BLaER1 treated with 17β-estradiol and CSF1 and Interleukin-3, amounts not matched to agents 10 nM and 100 nM (cell line): ENCODE measurements around the gene ORM2.

Experiments
- H3K27ac ChIP-seq, 11 experiments: shearing (Covaris generic); formaldehyde crosslinking; 2 replicates each; pipeline ENCODE4 v1.8.1; 2022
- H3K27me3 ChIP-seq, 11 experiments: shearing (Covaris generic); formaldehyde crosslinking; 2 replicates each; pipeline ENCODE4 v1.8.1; 2022
- H3K36me3 ChIP-seq, 11 experiments: shearing (Covaris generic); formaldehyde crosslinking; 2 replicates each; pipeline ENCODE4 v1.8.1; 2022
- H3K4me1 ChIP-seq, 10 experiments: shearing (Covaris generic); formaldehyde crosslinking; 2 replicates each; pipeline ENCODE4 v1.8.1; 2022
- H3K4me2 ChIP-seq, 11 experiments: shearing (Covaris generic); formaldehyde crosslinking; 2 replicates each; pipeline ENCODE4 v1.8.1; 2022
- H3K4me3 ChIP-seq, 10 experiments: shearing (Covaris generic); formaldehyde crosslinking; 2 replicates each; pipeline ENCODE4 v1.8.1; 2022
- H3K9ac ChIP-seq, 11 experiments: shearing (Covaris generic); formaldehyde crosslinking; 2 replicates each; pipeline ENCODE4 v1.8.1; 2022
- H3K9me3 ChIP-seq, 11 experiments: shearing (Covaris generic); formaldehyde crosslinking; replicated peaks in 1 of 11; 2 replicates each; pipeline ENCODE4 v1.8.1; 2022
- H4K20me1 ChIP-seq, 11 experiments: shearing (Covaris generic); formaldehyde crosslinking; 2 replicates each; pipeline ENCODE4 v1.8.1; 2022
- Cebpa-rat ChIP-seq, 11 experiments: shearing (Covaris generic); IDR thresholded peaks; 2 replicates each; pipeline ENCODE4 v1.8.1; 2022

Gene ORM2

GRCh38 chr9:114350636-114351401 lies 21.1 kb downstream of the ORM2 start:
- Histone ChIP-seq H3K4me2 (peak overlapping the region; percentile 62 to 96 (median 84)), H3K4me3 (no peak overlapping the region; a peak in 1 of 20 replicates), H3K27ac (peak overlapping the region; percentile 20 to 92 (median 79); a peak in 19 of 22 replicates), H3K9me3 (no peaks in the 10 kb centered on the region), H3K27me3 (no peaks in the 10 kb centered on the region), H3K36me3 (peaks cover 93 to 96% (median 94%) of the 10 kb centered on the region in 11 experiments), H3K9ac (peak overlapping the region in 9 of 11 experiments; percentile 36 to 79 (median 65); a peak in 11 of 22 replicates), H4K20me1 (peaks cover 0 to 37% (median 22%) of the 10 kb centered on the region in 11 experiments; a peak in 14 of 22 replicates), H3K4me1 (peaks cover 30 to 77% (median 64%) of the 10 kb centered on the region in 10 experiments)
- TF ChIP-seq Cebpa-rat (IDR thresholded peaks at IDR 0.05): no peak

DNA sequence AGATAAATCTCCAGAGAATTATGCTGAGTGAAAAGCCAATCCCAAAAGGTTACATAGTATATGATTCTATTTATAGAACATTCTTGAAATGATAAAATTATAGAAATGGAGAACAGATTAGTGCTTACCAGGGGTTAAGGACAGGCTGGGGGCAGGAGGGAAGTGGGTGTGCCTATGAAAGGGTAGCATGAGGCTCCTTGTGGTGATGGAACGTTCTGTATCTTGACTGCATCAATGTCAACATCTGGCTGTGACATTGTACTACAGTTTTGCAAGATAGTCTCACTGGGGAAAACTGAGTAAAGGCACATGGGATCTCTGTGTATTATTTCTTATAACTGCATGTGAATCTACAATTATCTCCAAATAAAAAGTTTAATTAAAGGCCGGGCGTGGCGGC lies 22.3 kb downstream of the ORM2 start:
- peaks cover 93 to 96% (median 94%) of the 10 kb centered on the region in 11 experiments for H3K36me3 ChIP-seq
- TF ChIP-seq Cebpa-rat (IDR thresholded peaks at IDR 0.05): no peak
- H3K4me1 ChIP-seq: peaks cover 30 to 80% (median 66%) of the 10 kb centered on the region in 10 experiments
- H4K20me1 ChIP-seq: peaks cover 0 to 43% (median 25%) of the 10 kb centered on the region in 11 experiments; a peak in 14 of 22 replicates
- H3K27ac ChIP-seq: peak overlapping the region in 6 of 11 experiments; percentile 22 to 92 (median 56); a peak in 10 of 22 replicates
- H3K27me3 ChIP-seq: no peaks in the 10 kb centered on the region
- peak overlapping the region in 3 of 11 experiments; percentile 14 to 28 (median 18); a peak in 1 of 22 replicates for H3K9ac ChIP-seq
- no peaks in the 10 kb centered on the region for H3K9me3 ChIP-seq
- peak overlapping the region in 10 of 11 experiments; percentile 14 to 88 (median 32); a peak in 13 of 22 replicates for H3K4me2 ChIP-seq
- no peak overlapping the region for H3K4me3 ChIP-seq

DNA sequence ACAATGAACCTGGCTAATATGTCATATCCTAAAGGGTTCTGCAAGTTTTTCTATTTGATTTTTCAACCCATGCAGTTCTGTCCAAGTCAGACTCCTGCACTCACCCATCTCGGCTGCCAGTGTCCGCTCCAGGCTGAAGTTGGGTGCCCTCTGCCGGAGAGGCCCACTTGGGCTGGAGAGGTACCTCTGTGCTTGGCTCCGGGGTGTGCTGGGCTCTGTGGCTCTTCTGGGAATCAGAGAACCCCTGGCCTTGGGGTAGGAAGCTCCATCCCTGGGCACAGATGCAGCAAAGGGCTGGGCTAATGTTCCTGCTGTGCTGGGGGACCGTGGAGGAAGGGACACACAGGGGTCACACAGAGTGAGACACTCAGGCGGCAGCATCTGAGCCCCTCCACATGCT lies 26.2 kb downstream of the ORM2 start:
- H3K4me2 ChIP-seq: no peak overlapping the region
- peaks cover 0 to 36% (median 12%) of the 10 kb centered on the region in 11 experiments; a peak in 8 of 22 replicates for H4K20me1 ChIP-seq
- 0 out of 22 replicates have a peak overlapping the region, but pooled peaks of 2 of the 11 experiments have one; percentile 2 to 19 for H3K9ac ChIP-seq
- no peak overlapping the region for H3K4me3 ChIP-seq
- H3K9me3 ChIP-seq: no peaks in the 10 kb centered on the region
- H3K36me3 ChIP-seq: peaks cover 98 to 100% (median 99%) of the 10 kb centered on the region in 11 experiments
- no peak for TF ChIP-seq Cebpa-rat (IDR thresholded peaks at IDR 0.05)
- peaks cover 0 to 75% (median 46%) of the 10 kb centered on the region in 10 experiments; a peak in 19 of 20 replicates for H3K4me1 ChIP-seq
- H3K27me3 ChIP-seq: no peaks in the 10 kb centered on the region
- H3K27ac ChIP-seq: peak overlapping the region in 4 of 11 experiments; percentile 15 to 57 (median 28); a peak in 6 of 22 replicates

DNA sequence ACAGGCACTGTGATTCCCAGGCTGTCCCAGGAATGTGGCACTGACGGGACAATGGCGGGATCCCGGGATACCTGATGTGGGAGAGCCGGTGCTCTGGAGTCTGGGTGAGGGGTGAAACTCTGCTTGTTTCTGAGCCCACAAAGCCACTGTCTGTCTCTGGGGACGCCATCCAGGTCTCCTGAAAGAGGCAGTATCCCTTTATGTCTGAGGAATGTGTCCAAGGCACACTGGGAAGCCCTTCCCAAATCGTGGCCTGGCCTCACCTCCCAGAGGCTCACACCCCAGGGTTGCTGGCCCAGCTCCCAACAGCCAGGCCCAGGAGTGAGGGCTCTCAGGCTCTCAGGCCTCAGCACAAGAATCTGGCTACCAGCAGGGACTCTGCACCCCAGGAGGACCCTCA lies 27.1 kb downstream of the ORM2 start:
- H3K4me1 ChIP-seq: peaks cover 3 to 73% (median 45%) of the 10 kb centered on the region in 10 experiments
- peak overlapping the region in 9 of 11 experiments; percentile 2 to 50 (median 25); a peak in 7 of 22 replicates for H3K9ac ChIP-seq
- H4K20me1 ChIP-seq: peaks cover 0 to 36% (median 12%) of the 10 kb centered on the region in 11 experiments; a peak in 8 of 22 replicates
- no peak overlapping the region for H3K4me2 ChIP-seq
- peaks cover 98 to 100% (median 99%) of the 10 kb centered on the region in 11 experiments for H3K36me3 ChIP-seq
- H3K27me3 ChIP-seq: no peaks in the 10 kb centered on the region
- no peak for TF ChIP-seq Cebpa-rat (IDR thresholded peaks at IDR 0.05)
- H3K9me3 ChIP-seq: no peaks in the 10 kb centered on the region
- H3K27ac ChIP-seq: peak overlapping the region in 9 of 11 experiments; percentile 9 to 61 (median 43); a peak in 12 of 22 replicates
- H3K4me3 ChIP-seq: no peak overlapping the region

DNA sequence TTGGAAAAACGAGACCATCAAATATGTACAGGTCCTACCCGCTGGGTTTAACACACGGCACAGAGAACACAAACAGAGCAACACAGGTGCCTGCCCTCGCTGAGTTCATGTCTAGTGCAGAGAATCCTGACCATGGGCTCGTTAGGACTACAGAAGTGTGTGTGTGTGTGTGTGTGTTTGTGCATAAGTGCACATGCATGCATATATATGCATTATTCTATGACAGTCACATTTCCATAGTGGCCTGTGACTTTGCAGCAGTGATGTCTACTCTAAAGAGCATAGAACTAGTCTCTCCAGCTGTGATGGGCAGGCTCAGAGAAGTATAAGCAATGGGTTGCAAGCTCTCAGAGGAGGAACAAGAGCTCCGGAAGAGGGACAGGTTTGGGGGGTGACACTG lies 27.7 kb downstream of the ORM2 start:
- H3K9ac ChIP-seq: peak overlapping the region in 6 of 11 experiments; percentile 21 to 50 (median 44); a peak in 4 of 22 replicates
- peaks cover 0 to 36% (median 12%) of the 10 kb centered on the region in 11 experiments; a peak in 8 of 22 replicates for H4K20me1 ChIP-seq
- H3K36me3 ChIP-seq: peaks cover 98 to 100% (median 99%) of the 10 kb centered on the region in 11 experiments
- TF ChIP-seq Cebpa-rat (IDR thresholded peaks at IDR 0.05): no peak
- no peaks in the 10 kb centered on the region for H3K9me3 ChIP-seq
- peaks cover 8 to 73% (median 45%) of the 10 kb centered on the region in 10 experiments for H3K4me1 ChIP-seq
- no peaks in the 10 kb centered on the region for H3K27me3 ChIP-seq
- H3K4me2 ChIP-seq: no peak overlapping the region
- H3K27ac ChIP-seq: peak overlapping the region in 8 of 11 experiments; percentile 9 to 61 (median 49); a peak in 10 of 22 replicates
- H3K4me3 ChIP-seq: no peak overlapping the region

DNA sequence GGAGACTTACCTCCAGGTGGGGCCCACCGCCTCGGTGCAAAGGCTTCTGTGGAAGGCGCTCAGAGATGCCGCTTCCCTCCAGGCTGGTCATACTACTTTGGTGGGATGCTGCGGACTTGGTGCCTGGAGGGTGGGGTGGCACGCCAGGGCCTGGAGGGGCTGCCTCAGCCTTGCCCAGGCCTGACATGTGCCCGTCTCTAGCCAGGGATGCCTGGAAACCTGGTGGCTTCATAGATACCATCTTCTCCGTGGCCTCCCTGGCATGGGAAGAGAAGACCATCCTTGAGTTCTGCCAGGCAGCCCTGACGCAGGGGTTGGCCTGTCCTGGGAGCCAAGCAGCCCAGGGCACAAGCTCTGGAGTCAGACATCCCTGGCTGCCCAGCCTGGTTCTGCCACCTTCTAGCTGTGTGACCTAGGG lies 28.3 kb downstream of the ORM2 start:
- Histone ChIP-seq H3K9me3 (no peaks in the 10 kb centered on the region), H3K4me2 (peak overlapping the region in 1 of 11 experiments; percentile 38; a peak in 2 of 22 replicates), H3K9ac (peak overlapping the region in 6 of 11 experiments; percentile 4 to 40 (median 14); a peak in 5 of 22 replicates), H3K4me1 (peaks cover 14 to 73% (median 45%) of the 10 kb centered on the region in 10 experiments), H3K27me3 (no peaks in the 10 kb centered on the region), H3K36me3 (peaks cover 98 to 100% (median 99%) of the 10 kb centered on the region in 11 experiments), H3K4me3 (no peak overlapping the region), H3K27ac (peak overlapping the region in 9 of 11 experiments; percentile 3 to 53 (median 28); a peak in 9 of 22 replicates), H4K20me1 (peaks cover 0 to 36% (median 12%) of the 10 kb centered on the region in 11 experiments; a peak in 8 of 22 replicates)
- no peak for TF ChIP-seq Cebpa-rat (IDR thresholded peaks at IDR 0.05)

DNA sequence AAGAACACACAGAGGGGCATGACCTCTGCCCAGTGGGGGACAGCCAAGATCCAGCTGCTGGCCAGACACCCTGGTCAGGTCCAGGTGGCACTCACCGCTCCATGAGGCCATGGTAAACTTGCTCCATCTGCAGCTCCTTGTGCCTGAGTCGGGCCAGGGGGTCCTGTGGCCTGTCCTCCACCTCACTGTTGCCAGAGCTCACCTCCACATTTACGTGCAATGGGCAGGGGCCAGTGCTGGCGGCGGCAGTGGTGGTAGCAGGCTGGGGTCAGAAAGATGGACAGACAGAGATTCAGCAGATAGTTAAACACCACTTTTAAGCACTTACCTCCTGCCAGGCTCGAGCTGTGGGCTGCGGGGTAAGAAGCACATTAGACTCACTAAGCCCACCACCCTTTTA lies 30.1 kb downstream of the ORM2 start:
- TF ChIP-seq Cebpa-rat (IDR thresholded peaks at IDR 0.05): no peak
- Histone ChIP-seq H3K4me2 (no peak overlapping the region), H3K4me3 (no peak overlapping the region), H3K9me3 (peaks cover 0 to 1% (median 0%) of the 10 kb centered on the region in 11 experiments; a peak in 8 of 22 replicates), H3K27me3 (no peaks in the 10 kb centered on the region), H3K9ac (peak overlapping the region in 1 of 11 experiments; percentile 23; a peak in 1 of 22 replicates), H3K4me1 (peaks cover 33 to 77% (median 55%) of the 10 kb centered on the region in 10 experiments), H3K36me3 (peaks cover 94 to 100% (median 96%) of the 10 kb centered on the region in 11 experiments), H4K20me1 (peaks cover 0 to 36% (median 12%) of the 10 kb centered on the region in 11 experiments; a peak in 8 of 22 replicates), H3K27ac (peak overlapping the region in 8 of 11 experiments; percentile 22 to 100 (median 99); a peak in 11 of 22 replicates)

DNA sequence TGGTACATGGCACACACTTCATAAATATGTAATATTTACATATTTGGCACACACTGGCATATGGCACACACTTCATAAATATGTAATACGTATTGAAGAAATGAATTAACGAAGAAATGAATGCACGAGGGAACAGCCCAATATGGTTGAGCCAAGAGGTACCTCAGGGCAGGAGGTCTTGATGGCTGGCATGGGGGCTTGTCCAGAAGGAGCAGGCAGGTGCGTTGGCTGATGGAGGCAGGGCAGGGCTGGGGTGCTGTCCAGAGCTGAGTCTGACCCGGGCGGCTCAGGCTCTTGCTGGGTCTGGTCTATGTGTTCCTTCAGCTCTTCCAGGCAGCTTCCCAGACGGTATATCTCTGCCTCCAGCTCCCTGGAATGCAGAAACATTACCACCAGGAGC lies 31.9 kb downstream of the ORM2 start:
- Histone ChIP-seq H3K4me1 (peaks cover 50 to 93% (median 72%) of the 10 kb centered on the region in 10 experiments), H3K36me3 (peaks cover 84 to 97% (median 90%) of the 10 kb centered on the region in 11 experiments), H3K4me2 (peak overlapping the region in 10 of 11 experiments; percentile 73 to 98 (median 92); a peak in 14 of 22 replicates)

More for the DNA sequence above, 31.9 kb downstream of the ORM2 start:
- H3K9ac ChIP-seq: peak overlapping the region in 5 of 11 experiments; percentile 80 to 92 (median 83); a peak in 8 of 22 replicates
- peaks cover 0 to 6% (median 0%) of the 10 kb centered on the region in 11 experiments; a peak in 9 of 22 replicates for H3K9me3 ChIP-seq
- no peaks in the 10 kb centered on the region for H3K27me3 ChIP-seq
- peaks cover 0 to 27% (median 12%) of the 10 kb centered on the region in 11 experiments; a peak in 7 of 22 replicates for H4K20me1 ChIP-seq
- no peak overlapping the region for H3K4me3 ChIP-seq
- H3K27ac ChIP-seq: peak overlapping the region in 9 of 11 experiments; percentile 98 to 100 (median 99); a peak in 19 of 22 replicates
- TF ChIP-seq Cebpa-rat (IDR thresholded peaks at IDR 0.05): no peak
